HCT116 (cell line): Measurements from ENCODE around the gene SLC35A4. TPM values are rescaled to one million over a fixed set of nuclear protein-coding genes. Genes with fewer than 3 reads are reported as not detected.

Source experiments
- ATAC-seq: fragments of 200-7000 bp; cut with Tn5 transposase; 2 replicates; pipeline ENCODE4 v1.9.1; 2020; ENCODE audit warnings: mild to moderate bottlenecking, moderate library complexity
- BruUV-seq: library from RNA; stranded (reverse); fragments of 400-500 nt; replicated peaks from 2 replicates; lab custom pipeline; 2021; lab: Mats Ljungman, UMichigan
- CTCF ChIA-PET: fragments of 300-600 bp; sonication (Branson Sonifier 250); formaldehyde crosslinking; loops from one replicate; lab custom pipeline; 2021; ENCODE audit warnings: antibody characterized with exemption; lab: Charles Lee
- POLR2A ChIA-PET: fragments of 300-600, 350-600 bp; sonication (Branson Sonifier 250); formaldehyde crosslinking; loops from one replicate; lab custom pipeline; 2021; ENCODE audit warnings: antibody characterized with exemption; lab: Charles Lee
- RAD21 ChIA-PET, 2 experiments: fragments of 300-600 bp; sonication (Branson Sonifier 250); formaldehyde crosslinking; loops; one replicate each; lab custom pipeline; 2023; ENCODE audit warnings: low total read pairs in 2 of 2; ENCODE audit not compliant: uncharacterized antibody in 2 of 2, unreplicated experiment in 2 of 2, low non-redundant PET in 1 of 2; lab: Charles Lee
- DNase-seq: peaks from one replicate; pipeline ENCODE4 v3.0.0-alpha.2; 2010; ENCODE audit warnings: low read depth, low spot score
- H2AFZ ChIP-seq: fragments of 200-600 bp; shearing (Covaris generic), sonication (generic); 2 replicates; pipeline ENCODE4 v1.6.1; 2017; ENCODE audit warnings: low read depth, mixed run types, mixed read lengths, antibody characterized with exemption, low read length; ENCODE audit not compliant: poor library complexity, severe bottlenecking
- H3K27ac ChIP-seq: 2 replicates; pipeline ENCODE4 v1.5.1; 2012; ENCODE audit warnings: low read depth, low read length
- H3K27me3 ChIP-seq: fragments of 200-600 bp; sonication (generic); 2 replicates; pipeline ENCODE4 v1.6.1; 2016; ENCODE audit warnings: mixed run types, low read length, mixed read lengths; ENCODE audit not compliant: insufficient read depth
- H3K36me3 ChIP-seq, 2 experiments: fragments of 200-500 bp in 1 of 2; fragments of 200-600 bp in 1 of 2; sonication (Bioruptor generic) in 1 of 2; sonication (generic) in 1 of 2; 2 replicates each; pipeline versions ENCODE4 v1.5.1 to v1.6.1; 2014 to 2016; ENCODE audit warnings: low read length in 2 of 2, inconsistent platforms in 1 of 2, mixed read lengths in 1 of 2, mixed run types in 1 of 2; ENCODE audit not compliant: insufficient read depth in 2 of 2, control insufficient read depth in 1 of 2
- H3K4me1 ChIP-seq, 2 experiments: fragments of 200-600 bp in 1 of 2; sonication (generic) in 1 of 2; 2 replicates each; pipeline versions ENCODE4 v1.5.1 to v1.6.1; 2012 to 2017; ENCODE audit warnings: low read length in 2 of 2, inconsistent platforms in 1 of 2, mild to moderate bottlenecking in 1 of 2, mixed read lengths in 1 of 2, mixed run types in 1 of 2, moderate library complexity in 1 of 2; ENCODE audit not compliant: insufficient read depth in 2 of 2, control insufficient read depth in 1 of 2
- H3K4me2 ChIP-seq: fragments of 200-600 bp; sonication (generic); 2 replicates; pipeline ENCODE4 v1.6.1; 2017; ENCODE audit warnings: mixed run types, low read length, mixed read lengths
- H3K4me3 ChIP-seq, 2 experiments: fragments of 200-600 bp in 1 of 2; sonication (generic) in 1 of 2; replicated peaks in 1 of 2; 2 replicates each; pipeline ENCODE4 v1.5.1; 2011 to 2016; ENCODE audit warnings: low read length in 2 of 2, control low read depth in 1 of 2, low read depth in 1 of 2, mild to moderate bottlenecking in 1 of 2, mixed read lengths in 1 of 2, mixed run types in 1 of 2
- H3K79me2 ChIP-seq: fragments of 200-600 bp; sonication (generic); 2 replicates; pipeline ENCODE4 v1.6.1; 2017; ENCODE audit warnings: mild to moderate bottlenecking, mixed run types, low read length, moderate library complexity, mixed read lengths; ENCODE audit not compliant: insufficient read depth
- H3K9ac ChIP-seq: fragments of 200-600 bp; sonication (generic); 2 replicates; pipeline ENCODE4 v1.6.1; 2016; ENCODE audit warnings: low read length, mixed read lengths
- H3K9me2 ChIP-seq: fragments of 200-600 bp; sonication (generic), shearing (Covaris generic); 2 replicates; pipeline ENCODE4 v1.6.1; 2017; ENCODE audit warnings: mixed run types, mild to moderate bottlenecking, moderate library complexity; ENCODE audit not compliant: insufficient read depth
- H3K9me3 ChIP-seq, 2 experiments: fragments of 200-500 bp in 1 of 2; fragments of 200-600 bp in 1 of 2; sonication (Bioruptor generic) in 1 of 2; sonication (generic) in 1 of 2; 2 replicates each; pipeline ENCODE4 v1.6.1; 2014 to 2017; ENCODE audit warnings: low read length in 2 of 2, mixed read lengths in 2 of 2, inconsistent platforms in 1 of 2, low read depth in 1 of 2, mild to moderate bottlenecking in 1 of 2, mixed run types in 1 of 2, moderate library complexity in 1 of 2; ENCODE audit not compliant: control insufficient read depth in 1 of 2, insufficient read depth in 1 of 2
- H4K20me1 ChIP-seq: fragments of 200-600 bp; sonication (generic), shearing (Covaris generic); 2 replicates; pipeline ENCODE4 v1.6.1; 2017; ENCODE audit warnings: mixed run types, mild to moderate bottlenecking, moderate library complexity; ENCODE audit not compliant: insufficient read depth
- CEBPB ChIP-seq: IDR thresholded peaks from 2 replicates; pipeline ENCODE4 v1.6.1; 2012; ENCODE audit warnings: low read depth
- EGR1 ChIP-seq: IDR thresholded peaks from 2 replicates; pipeline ENCODE4 v1.6.1; 2012; ENCODE audit warnings: low read depth
- ELF1 ChIP-seq: IDR thresholded peaks from 2 replicates; pipeline ENCODE4 v1.6.1; 2012; ENCODE audit warnings: low read depth, borderline replicate concordance
- EZH2phosphoT487 ChIP-seq: fragments of 200-600 bp; IDR thresholded peaks from 2 replicates; pipeline ENCODE4 v1.6.1; 2018; ENCODE audit warnings: antibody characterized with exemption, borderline replicate concordance
- POLR2AphosphoS5 ChIP-seq: IDR thresholded peaks from 2 replicates; pipeline ENCODE4 v1.6.1; 2011; ENCODE audit warnings: mild to moderate bottlenecking, low read depth, low read length, moderate library complexity
- RAD21 ChIP-seq: IDR thresholded peaks from 2 replicates; pipeline ENCODE4 v1.6.1; 2012; ENCODE audit warnings: low read depth, mild to moderate bottlenecking
- SIN3A ChIP-seq: IDR thresholded peaks from 2 replicates; pipeline ENCODE4 v1.6.1; 2012; ENCODE audit warnings: low read depth
- SP1 ChIP-seq: IDR thresholded peaks from 2 replicates; pipeline ENCODE4 v1.6.1; 2012; ENCODE audit warnings: low read depth
- TCF7L2 ChIP-seq: IDR thresholded peaks from 2 replicates; pipeline ENCODE4 v1.7.0; 2011; ENCODE audit warnings: borderline replicate concordance, inconsistent platforms; ENCODE audit not compliant: insufficient read depth, insufficient read length; ENCODE audit errors: extremely low read depth
- intact Hi-C: fragments of 100-400 bp; cut with micrococcal nuclease; formaldehyde crosslinking; loops from 2 replicates; pipeline ENCODE4 v1.10.0; 2022
- total RNA-seq: library from RNA; stranded (reverse); gene quantifications from one replicate; pipeline ENCODE4 v1.2.1, GENCODE V29; 2021; ENCODE audit not compliant: unreplicated experiment
- TF ChIP-seq, protein P1 (sequence below): IDR thresholded peaks from 2 replicates; pipeline ENCODE4 v1.6.1; 2012

SLC35A4 gene
- total RNA-seq, 1 experiment from 2014 or later = 37.5 TPM

DNA sequence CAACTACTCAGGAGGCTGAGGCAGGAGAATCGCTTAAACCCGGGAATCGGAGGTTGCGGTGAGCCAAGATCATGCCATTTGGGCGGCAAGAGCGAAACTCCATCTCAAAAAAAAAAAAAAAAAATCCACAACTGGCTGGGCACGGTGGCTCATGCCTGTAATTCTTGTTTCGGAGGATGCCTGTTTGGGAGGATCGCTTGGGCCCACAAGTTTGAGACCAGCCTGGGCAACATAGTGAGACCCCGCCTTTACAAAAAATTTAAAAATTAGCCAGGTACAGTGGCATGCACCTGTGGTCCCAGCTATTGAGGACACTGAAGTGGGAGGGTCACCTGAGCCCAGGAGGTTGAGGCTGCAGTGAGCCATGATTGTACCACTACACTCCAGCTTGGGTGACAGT, 19.0 kb upstream of the SLC35A4 start:
- no peak for DNase-seq
- ATAC-seq = no peak
- Histone ChIP-seq H3K4me1 (peaks cover 2 to 25% of the 10 kb centered on the region in 2 experiments; a peak in 3 of 4 replicates), H3K9ac (no peak overlapping the region), H2AFZ (no peak overlapping the region), H3K27ac (no peak overlapping the region), H3K4me3 (no peak overlapping the region), H3K36me3 (peaks cover 18 to 28% of the 10 kb centered on the region in 2 experiments; a peak in 3 of 4 replicates), H3K27me3 (no peaks in the 10 kb centered on the region), H3K9me3 (no peaks in the 10 kb centered on the region), H3K4me2 (no peak overlapping the region), H3K9me2 (no peaks in the 10 kb centered on the region), H3K79me2 (peaks cover 12% of the 10 kb centered on the region; the same call in 1 of the 2 replicates), H4K20me1 (no peaks in the 10 kb centered on the region)
- ChIA-PET RAD21 (no interaction called here), POLR2A (interaction anchor here (0.7 kb wide), 1 partner anchor 224 kb away, joined by 3 read pairs; no protein-coding TSS in a partner anchor), CTCF (no interaction called here)
- intact Hi-C loops = no loop called here
- no peak for TF ChIP-seq RAD21
- no peak for TF ChIP-seq EGR1
- no peak for TF ChIP-seq SIN3A
- no peak for TF ChIP-seq POLR2AphosphoS5
- no peak for TF ChIP-seq EZH2phosphoT487
- no peak for TF ChIP-seq ELF1
- TF ChIP-seq CEBPB = no peak
- TF ChIP-seq, protein P1, sequence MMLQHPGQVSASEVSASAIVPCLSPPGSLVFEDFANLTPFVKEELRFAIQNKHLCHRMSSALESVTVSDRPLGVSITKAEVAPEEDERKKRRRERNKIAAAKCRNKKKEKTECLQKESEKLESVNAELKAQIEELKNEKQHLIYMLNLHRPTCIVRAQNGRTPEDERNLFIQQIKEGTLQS = no peak
- TF ChIP-seq SP1 = no peak
- no TSS peak for BruUV-seq

DNA sequence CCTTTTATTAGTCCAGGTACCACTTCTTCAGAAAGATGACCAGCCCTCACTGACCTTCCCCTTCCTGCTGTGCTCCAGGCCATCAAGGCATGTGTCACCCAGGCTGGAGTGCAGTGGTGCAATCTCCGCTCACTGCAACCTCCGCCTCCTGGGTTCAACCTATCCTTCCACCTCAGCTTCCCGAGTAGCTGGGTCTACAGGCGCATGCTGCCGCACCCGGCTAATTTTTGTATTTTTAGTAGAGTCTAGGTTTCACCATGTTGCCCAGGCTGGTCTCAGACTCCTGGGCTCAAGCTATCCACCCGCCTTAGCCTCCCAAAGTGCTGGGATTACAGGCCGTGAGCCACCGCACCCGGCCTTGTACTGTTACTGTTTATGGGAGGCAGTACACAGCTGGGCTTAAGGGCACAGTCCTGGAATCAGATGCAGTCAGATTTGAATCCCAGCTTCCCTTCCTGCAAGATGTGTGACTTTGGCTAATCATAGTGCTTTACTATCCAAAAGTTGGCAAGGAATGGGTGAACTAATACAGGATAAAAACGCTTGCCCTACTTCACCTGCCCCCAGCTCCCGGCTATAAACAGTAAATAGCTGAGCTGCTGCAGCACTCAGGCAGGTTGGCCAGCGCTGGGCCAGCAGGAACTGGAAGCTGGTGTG, 17.6 kb upstream of the SLC35A4 start:
- TF ChIP-seq TCF7L2 (peak; percentile 23), RAD21 (no peak)
- DNase-seq (no peak), ATAC-seq (peak; percentile 16; the same call in 1 of the 2 replicates)
- H3K4me3 ChIP-seq = no peak overlapping the region
- H3K79me2 ChIP-seq = peaks cover 19% of the 10 kb centered on the region; the same call in 1 of the 2 replicates
- H3K9me2 ChIP-seq = no peaks in the 10 kb centered on the region
- H3K4me1 ChIP-seq = peaks cover 2 to 25% of the 10 kb centered on the region in 2 experiments; a peak in 3 of 4 replicates
- ChIA-PET CTCF (interaction anchor here (0.7 to 1.3 kb wide), 3 partner anchors 174 to 184 kb away, joined by 3 to 4 read pairs (median 3); no protein-coding TSS in a partner anchor), POLR2A (no interaction called here), RAD21 (interaction anchor here in 1 of 2 experiments (1.1 kb wide), 1 partner anchor 173 kb away, joined by 3 read pairs; no protein-coding TSS in a partner anchor)
- H3K4me2 ChIP-seq = peak overlapping the region; percentile 10; the same call in 1 of the 2 replicates
- no peak overlapping the region for H2AFZ ChIP-seq
- peaks cover 14 to 40% of the 10 kb centered on the region in 2 experiments; a peak in 3 of 4 replicates for H3K36me3 ChIP-seq
- intact Hi-C loops = no loop called here
- H3K9ac ChIP-seq = no peak overlapping the region
- no peaks in the 10 kb centered on the region for H3K9me3 ChIP-seq
- H3K27me3 ChIP-seq = no peaks in the 10 kb centered on the region
- H4K20me1 ChIP-seq = no peaks in the 10 kb centered on the region
- no TSS peak for BruUV-seq
- peak overlapping the region; percentile 34; the same call in 1 of the 2 replicates for H3K27ac ChIP-seq
